HG02571 (cell line): Measurements from ENCODE around the gene FAM3B.
"Not testable (repeated sequence)": the region's sequence is repeated elsewhere in the genome, so short reads cannot be mapped to it uniquely, and the experiment has no call there.

Experiments used
- ATAC-seq: cut with Tn5 transposase; IDR thresholded peaks from one replicate; pipeline ENCODE4 v1.9.1; 2021; ENCODE audit warnings: mild to moderate bottlenecking, moderate library complexity; ENCODE audit not compliant: unreplicated experiment

The FAM3B gene, protein sequence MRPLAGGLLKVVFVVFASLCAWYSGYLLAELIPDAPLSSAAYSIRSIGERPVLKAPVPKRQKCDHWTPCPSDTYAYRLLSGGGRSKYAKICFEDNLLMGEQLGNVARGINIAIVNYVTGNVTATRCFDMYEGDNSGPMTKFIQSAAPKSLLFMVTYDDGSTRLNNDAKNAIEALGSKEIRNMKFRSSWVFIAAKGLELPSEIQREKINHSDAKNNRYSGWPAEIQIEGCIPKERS

DNA sequence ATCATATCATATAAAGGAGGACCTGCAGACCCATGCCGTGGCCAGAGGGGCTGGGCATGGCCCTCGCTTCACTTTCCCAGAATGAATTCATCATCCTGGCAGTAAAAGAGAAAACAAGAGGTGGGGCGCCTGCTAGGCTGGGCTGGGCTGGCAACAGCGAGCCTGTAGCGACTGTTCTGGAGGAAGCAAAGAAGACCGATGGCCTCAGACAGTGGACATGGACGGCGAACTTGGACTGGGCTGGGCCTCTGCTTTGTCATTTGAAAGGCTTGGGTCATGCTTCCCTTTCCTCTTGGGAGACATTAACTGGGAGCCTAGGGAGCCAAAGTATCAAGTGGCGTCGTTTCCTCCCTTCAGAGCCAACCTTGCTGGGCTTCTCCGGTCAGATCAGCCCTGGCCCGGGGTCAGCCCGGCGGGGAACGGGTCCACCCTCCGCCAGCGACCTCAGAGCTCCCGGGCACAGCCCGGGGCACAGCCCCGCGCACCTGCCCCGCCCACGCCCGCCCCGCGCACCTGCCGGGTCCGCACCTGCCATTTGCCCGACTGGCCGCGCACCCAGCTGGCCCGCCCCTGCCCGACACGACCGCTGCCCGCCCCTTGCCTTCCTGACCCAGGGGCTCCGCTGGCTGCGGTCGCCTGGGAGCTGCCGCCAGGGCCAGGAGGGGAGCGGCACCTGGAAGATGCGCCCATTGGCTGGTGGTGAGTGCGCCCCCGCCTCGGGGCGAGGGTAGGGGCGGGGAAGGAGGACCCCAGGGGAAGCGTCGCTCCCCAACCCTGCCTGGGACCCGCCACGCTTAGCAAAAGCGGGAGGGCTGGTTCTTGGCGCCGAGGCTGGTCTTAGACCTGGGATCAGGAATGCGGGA is at the start of gene FAM3B:
FAM3B (plus strand) TSS at position 602 of the 863 bp plus-strand sequence; CDS start at position 681, 79 bp downstream.
- ATAC-seq: no peak

DNA sequence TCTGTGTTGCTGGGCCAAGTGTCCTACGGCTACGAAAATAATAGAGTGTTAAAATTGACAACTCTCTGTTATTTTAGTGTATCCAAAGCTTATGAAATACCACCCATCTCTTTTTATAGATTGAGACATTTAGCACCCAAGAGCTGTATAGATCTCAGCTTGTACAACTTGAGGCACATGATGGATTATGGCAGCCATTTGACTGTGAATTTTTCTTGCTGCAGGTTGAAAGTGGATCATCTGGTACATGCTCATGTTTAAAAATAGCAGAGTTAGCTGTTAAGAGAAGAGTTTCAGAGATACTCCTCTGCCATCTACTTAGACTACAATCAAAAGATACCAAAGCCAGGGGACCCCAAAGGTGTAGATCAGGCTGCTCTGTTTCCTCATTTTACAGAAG is 49.3 kb upstream of the FAM3B start:
- no peak for ATAC-seq

DNA sequence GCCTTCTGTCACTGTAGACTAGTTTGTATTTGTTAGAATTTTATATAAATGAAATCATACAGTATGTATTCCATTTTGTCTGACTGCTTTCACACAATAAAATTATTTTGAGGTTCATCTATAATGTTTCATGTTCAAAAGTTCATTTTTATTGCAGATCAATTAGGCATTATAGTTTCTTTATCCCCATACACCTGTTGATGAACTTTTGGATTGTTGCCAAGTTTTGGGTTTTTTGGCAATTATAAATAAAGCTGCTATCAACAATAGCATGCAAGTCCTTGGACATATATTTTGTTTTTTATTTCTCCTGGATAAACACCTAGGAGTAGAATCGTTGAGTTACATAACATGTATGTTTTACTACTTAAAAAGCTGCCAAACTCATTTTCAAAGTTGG is 47.1 kb upstream of the FAM3B start:
- ATAC-seq: no peak

DNA sequence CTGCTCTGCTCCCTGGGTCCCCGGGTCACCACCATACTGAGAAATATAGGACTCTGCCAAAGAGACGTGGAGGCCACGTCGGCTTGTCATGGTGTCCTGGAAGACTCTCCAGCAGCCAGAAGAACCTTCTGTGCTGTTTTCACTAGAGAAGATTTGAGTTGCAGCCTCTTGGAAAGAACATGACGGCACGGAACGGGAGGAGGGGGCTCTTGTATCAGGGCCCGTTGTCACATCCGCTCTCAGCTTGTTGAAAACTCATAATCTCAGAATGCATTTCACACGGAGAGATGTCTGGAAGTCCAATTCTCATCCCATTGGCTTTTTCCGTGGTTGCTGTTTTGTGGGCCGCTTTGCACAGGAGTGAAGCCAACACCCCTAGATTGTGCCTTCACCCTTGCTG is 39.4 kb upstream of the FAM3B start:
- no peak for ATAC-seq

DNA sequence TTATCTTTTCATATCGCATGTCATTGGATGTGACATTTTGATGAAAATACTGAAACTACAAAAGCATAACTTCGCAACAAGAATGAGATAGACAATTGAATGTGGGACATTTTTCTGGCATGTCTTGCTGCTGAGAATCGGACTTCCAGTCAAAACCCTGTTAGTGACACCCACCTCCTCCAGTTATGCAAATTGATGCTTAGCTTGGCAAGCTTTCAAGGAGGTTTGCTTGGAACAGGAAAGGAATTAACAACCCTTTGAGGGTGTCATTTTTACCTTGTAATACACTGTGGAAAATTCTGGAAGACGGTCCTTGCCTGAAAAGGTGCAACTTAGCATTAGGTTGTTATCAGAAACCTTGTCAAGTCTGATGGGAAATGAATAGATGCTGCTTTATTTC is 38.8 kb upstream of the FAM3B start:
- ATAC-seq: no peak

DNA sequence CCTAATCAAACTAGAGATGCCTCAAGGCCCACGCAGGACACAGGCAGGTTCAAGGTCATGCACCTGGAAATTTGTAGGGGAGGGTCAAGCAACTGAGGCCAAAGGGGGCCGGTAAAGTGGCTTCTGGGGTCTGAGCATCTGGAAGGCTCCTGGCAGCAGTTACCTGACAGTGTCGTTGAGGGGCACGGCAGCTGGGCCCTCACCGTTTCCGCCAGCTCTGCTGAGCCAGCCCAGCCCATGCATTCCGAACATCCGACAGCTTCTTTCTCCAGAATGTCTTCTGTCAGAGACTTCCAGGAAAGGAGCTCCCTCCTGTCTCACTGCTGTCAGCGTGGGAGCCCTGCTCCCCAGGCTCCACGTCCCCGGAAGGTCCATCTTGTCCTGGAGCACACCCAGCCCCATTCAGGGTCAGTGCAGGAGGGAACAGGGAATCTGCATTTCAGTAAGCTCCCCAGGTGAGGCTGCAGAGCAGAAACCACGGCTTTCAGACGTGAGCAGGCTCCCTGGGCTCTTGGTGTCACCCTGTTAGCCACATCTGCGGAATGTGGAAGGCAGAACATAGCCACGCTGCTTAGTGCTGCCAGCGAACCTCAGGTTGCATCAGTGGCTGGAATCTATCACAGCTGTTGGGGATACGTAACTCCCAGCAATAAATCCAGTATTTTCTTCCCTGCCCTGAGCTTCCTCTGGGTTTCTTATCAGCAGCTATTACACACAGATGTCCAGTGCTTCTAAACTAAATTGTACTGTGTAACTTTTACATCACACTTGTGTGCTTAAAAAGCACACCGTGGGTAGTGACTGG is 36.3 kb upstream of the FAM3B start:
- no peak for ATAC-seq

DNA sequence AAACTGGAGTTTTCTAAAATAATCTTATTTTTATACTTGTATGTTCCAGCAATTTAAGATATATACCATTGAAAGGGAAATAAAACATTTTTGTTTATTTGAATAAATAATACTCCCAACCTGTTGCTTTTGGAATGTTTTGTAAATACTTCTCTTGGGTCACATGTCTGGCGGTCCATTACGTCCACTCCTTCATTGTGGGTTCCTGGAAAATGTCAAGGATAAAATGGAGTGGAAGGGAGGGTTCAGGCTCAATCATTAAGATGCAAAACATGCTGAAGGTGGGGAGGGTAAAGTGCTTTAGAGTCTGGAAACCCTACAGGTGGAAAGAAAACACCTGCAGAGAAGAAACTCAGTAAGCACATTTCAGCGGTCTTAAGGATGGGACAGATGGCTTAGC is 34.2 kb upstream of the FAM3B start:
- no peak for ATAC-seq

DNA sequence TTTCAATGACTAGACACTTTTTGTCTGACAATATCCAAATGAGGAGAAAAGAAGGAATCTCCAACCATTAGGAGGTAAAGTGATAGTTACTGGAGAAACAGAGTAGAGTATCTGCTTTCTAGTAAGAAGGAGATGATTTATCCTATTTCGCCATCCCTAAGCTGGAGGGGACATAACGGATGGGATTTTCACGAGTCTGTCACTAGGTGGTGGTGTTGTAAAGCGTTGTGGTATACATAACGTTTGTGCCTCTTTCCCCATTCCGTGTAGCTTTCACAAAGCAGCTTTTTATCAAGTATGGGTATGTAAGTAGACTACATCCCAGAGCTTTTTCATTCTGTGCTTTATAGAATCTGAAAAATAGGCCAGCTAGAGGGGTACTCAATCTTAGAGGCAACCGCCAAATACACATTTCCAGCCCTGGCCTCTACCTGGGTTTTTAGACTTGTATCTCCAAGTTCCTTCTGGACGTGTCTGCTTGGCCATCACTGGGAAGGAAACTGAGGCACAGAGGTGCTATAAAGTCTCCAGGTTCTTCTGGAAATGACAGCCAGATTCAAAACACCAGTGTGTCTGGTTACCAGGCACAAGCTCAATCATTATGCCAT is 33.3 kb upstream of the FAM3B start:
- no peak for ATAC-seq

DNA sequence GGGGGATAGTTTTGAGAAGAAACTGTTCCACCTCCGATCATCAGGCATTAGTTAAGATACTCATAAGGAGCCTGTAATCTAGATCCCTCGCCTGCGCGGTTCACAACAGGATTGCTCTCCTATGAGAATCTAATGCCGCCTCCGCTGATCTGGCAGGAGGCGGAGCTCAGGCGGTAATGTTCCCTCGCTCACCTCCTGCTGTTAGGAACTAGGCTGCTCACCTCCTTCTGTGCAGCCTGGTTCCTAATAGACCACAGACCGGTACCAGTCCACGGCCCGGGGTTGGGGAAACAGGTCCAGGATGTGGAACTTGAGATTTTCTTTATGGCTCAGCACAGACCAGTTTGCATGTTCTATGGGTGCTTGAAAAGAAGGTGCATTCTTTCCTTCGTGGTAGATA is 27.2 kb upstream of the FAM3B start:
- ATAC-seq: no peak

DNA sequence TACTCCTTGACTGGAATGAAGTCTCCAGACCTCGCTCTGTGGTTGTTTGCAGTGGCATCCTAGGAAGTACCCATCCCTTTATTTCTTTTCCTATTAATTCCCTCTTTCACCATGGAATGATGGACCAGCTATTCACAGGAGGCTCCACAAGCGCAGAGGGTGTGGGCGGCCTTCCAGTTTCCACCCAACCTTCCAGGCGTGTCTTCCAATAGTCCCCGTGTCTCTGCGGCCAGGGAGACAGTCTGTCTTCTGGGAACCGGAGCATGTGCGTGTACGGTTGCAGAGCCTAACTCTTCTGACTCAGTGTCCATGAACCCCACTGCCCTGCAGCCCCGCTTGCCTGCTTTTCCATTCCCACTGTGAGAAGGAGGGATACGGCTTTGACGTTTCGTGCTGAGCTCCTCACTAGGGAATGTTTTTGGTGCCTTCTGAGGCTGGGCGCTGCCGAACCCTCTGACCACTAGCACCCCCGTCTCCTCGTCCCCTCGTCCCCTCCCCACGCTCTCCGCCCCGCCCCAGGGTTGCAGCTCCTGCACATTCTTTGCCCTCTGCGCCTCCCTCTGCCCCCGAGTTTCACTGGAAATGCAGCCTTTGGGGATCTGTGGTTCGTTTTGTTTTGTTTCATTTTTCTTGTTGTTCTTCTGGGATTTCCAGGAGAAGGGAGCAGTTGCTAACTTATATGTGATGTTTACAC is 26.3 kb upstream of the FAM3B start:
- ATAC-seq: no peak

DNA sequence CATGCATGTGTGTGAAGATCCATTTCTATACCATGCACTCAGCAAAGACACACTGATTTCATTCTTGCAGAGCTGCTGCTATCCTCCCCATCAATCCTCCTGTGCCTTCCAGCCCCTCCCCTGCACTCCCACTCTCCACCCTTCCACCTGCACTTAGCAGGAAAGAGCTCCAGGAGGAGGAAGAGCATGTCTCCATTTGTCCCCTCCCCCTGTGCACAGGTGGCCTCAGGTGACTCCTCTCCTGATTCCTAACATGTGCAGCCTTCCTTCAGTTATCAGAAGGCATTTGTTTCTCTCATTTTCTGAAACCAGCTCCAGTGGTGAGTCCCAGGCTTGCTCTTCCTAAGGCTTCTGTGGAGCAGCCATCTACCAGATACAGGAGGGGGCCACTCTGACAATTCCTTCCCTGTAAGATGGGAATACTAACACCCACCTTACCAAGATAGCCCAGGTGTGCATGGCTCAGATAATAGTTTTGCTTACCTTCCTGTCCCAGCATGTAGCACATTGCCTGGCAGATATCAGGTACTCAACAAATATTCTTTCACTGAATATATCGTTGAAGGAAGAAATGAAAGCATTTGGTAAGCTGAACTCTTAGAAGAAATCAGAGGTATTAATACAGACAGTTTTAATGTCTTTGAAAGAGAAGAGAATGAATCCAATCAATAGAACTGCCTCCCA is 21.9 kb upstream of the FAM3B start:
- no peak for ATAC-seq

DNA sequence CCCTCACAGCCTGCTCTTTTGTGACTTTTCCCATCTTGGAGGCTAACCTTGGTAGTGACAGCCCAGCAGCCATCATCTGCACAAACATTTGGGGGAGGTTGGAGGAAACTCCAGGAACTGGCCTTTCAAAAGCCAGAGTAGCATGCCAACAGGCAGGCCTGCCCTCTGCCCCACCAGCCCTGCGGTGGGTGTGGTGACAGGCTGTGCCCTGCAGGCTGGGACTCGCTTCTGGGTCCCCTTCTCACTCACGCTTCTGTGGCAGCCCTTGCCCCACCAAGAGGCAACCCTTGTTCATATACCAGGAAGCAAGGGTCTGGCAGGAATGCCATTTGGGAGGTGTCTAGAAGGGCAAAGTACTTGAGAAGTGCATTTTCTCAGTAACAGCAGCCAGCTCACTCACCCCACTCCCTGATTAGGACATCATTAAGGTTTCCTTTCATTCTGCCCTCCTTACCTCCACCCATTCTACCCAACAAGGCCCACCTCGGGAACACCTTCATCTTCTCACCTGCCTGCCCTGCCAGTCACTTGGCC is 20.8 kb upstream of the FAM3B start:
- no peak for ATAC-seq

DNA sequence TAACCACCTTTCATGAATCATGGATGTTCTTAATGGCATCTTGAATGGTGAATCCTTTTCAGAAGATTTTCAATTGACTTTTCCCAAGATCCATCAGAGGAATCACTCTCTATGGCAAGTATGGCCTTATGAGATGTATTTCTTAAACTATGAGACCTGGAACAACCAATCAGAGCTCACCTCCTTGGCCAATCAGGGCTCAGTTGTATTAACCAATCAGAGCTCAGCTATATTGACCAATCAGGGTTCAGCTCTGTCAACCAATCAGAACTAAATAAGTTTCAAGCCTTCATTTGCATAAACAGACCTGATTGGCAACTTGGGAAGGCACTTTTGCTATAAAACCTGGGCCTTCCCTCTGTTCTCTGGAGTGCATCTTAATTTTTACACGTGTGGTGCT is 13.6 kb upstream of the FAM3B start:
- no peak for ATAC-seq

DNA sequence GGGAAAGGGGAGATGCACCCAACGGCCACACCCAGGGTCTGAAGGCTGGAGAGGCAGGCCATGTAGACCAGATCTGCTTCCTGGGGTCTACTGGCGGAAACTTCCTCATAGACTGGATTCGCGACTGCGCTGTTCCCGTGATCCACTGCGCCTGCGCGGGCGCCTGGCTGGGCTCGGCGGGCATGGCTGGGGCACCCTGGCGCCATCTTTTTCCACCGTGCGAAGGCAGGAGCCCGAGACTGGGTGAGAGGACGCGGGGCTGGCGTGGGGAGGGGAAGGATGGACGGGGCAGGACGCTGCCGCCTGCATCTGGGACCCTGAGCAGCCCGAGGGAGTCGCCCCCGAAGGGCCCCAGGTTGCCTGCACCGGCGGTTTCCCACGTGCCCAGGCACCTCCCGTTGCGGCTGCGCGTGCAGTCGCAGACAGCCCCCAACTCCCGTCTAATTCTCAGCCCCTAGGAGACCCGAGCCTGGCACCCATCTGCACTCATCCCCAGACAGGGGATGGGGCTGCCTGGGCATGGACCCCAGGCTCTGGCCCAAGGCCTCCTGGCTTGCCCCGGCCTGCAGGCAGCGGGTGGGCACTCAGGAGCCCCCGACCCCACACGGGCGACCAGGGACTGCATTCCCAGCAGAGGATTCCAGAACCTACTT is 12.4 kb upstream of the FAM3B start:
- no peak for ATAC-seq

DNA sequence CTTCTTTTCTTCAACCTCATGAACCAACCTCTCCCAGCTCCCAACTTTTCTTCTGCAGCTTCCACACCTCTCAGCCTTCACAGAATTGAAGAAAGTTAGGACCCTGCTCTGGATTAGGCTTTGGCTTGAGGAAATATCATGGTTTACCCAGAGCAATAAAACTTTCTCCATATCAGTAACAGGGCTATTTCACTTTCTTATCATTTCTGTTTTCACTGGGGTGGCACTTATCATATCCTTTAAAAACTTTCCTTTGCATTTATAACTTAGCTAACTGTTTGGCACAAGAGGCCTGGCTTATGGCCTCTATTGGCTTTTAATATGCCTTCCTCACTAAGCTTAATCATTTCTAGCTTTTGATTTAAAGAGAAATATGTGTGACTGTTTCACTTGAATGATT is 9.4 kb upstream of the FAM3B start:
- no peak for ATAC-seq

DNA sequence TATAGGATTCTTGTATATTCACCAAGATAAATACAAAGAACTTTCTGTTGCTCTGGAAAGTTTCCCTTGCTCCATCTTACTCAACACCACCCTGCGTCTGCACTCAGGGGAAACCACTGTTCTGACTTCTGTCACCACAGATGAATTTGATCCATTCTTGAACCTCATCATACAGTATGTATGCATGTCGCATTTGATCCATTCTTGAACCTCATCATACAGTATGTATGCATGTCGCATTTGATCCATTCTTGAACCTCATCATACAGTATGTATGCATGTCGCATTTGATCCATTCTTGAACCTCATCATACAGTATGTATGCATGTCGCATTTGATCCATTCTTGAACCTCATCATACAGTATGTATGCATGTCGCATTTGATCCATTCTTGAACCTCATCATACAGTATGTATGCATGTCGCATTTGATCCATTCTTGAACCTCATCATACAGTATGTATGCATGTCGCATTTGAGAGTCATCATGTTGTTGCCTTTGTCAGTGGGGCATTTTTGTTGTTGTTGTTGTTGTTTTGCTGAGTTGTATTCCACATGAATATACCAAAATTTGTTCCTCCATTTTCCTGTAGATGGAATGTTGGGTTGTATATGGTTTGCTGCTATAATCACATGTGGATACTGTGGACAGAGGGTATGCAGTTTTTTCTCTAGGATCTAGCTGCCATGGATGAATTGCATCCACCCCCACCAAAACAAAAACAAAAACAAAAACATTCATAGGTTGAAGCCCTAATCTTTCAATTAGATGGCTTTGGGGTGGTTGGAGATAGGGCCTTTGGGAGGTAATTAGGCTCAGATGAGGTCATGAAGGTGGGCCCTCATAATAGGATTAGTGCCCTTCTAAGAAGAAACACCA is 3.1 kb upstream of the FAM3B start:
- not testable (repeated sequence) for ATAC-seq

DNA sequence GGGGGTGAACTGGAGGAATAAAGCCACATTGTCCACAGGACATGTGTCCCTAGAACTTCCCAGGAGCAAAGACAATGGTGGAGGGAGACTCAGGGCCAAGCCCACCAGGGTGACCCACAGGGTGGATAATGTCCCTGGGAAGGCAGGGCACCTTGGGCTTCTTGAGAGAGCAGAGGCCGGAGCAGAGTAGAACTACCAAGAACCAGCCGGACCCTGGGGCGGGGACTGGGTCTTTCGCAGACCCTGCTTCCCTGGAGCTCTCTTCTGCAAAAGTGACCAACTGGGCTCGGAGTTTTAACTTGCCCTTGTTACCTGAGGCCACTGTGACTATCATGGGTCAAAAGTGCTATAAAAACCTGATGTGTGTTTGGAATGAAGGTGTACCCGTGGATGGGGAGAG is 875 bp upstream of the FAM3B start:
- ATAC-seq: no peak

DNA sequence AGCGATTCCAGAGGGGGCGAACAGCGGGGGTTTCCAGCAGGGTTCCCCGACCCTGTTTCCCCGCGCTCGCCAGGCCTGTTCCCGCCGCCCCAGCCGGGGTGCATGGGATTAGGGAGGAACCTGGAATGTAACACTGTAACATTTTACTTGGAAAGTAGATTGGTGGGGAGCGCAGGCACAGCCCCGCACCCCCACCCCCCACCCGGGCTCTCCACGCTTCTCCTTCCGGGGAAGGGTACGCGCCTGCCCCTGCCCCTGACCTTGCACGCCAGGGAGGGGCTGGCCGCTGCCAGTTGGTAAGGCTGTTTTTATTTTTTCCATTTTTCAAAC is 427 bp downstream of the FAM3B start:
- no peak for ATAC-seq
